ENCODE measurements around the gene C10orf95. TPM values are rescaled to one million over a fixed set of nuclear protein-coding genes. Genes with fewer than 3 reads are reported as not detected.
A peak's percentile ranks its signal among the peaks of the same experiment; 100 is the strongest.
"Not testable (repeated sequence)": the region's sequence is repeated elsewhere in the genome, so short reads cannot be mapped to it uniquely, and the experiment has no call there.

C10orf95 gene
- 0.05 and 0.07 TPM in 2 replicates for polyA plus RNA-seq (2012; rRNA removed)
- polyA plus RNA-seq (2012; cell fraction: cytosol; rRNA removed) = 0.03 and 0.07 TPM in 2 replicates
- 0.08 and 0.19 TPM in 2 replicates for polyA plus RNA-seq (2012; cell fraction: nucleus; rRNA removed)

DNA sequence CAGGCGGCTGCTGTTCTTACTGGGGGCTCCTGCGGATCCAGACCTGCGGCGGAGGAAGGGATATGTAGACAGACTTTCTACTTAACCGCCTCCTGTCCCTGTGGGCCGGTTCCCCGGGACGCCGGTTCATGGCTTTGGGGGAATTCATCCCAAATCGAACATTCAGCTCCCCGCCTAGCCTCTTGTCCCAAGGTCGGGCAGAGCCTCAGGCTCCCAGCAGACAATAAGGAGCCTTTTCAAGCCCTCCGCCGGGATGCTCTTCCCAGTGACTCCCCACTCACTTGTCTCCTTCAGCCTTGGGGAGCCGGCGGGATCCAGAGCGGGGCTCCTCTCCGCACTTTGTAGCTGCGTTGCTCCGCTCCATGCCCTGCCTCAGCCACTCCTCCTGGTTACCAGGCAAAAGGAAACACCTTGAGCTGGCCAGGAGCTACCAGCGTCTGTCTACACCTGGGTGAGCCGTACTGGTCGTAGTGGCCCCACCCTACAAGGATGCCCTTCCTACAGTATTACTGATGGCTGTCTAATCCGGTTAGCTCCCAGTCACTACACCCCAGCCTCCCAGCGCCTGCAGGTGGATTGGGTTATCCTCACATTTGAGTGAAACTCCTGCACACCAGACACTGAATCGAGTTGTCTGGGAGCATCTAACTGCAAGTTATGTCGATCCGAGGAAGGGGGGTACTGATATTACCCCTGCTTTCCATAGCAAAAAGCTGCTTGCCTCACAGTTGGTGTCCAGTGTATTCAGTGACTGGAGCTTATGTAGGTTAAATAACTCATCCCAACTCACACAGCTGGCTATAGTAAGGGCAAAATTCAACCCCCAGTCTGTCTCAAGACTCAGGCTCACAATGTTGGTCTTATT lies at the start of gene C10orf95:
TSS of gene C10orf95 (minus strand) at position 439 of the 865 bp plus-strand sequence. CDS start 450 bp downstream, outside the sequence.
- no peaks in the 10 kb centered on the region for H3K36me3 ChIP-seq (replicated peaks in 1 of 2; ENCODE audit: control insufficient read depth in 1 of 2, insufficient read depth in 2 of 2, low read length in 1 of 2)
- peak within 1 kb of the TSS; percentile 80 for H3K4me2 ChIP-seq
- peak within 1 kb of the TSS in 1 of 2 experiments; percentile 31; a peak in 1 of 4 replicates for H3K27ac ChIP-seq (ENCODE audit: low read depth in 2 of 2, low read length in 1 of 2)
- no peaks in the 10 kb centered on the region for H3K9me2 ChIP-seq
- POLR2A ChIA-PET = interaction anchor here (0.6 to 4.3 kb wide), 8 partner anchors 10 to 31 kb away, joined by 3 to 27 read pairs (median 5); partner anchors contain the start of genes CUEDC2 and FBXL15
- H2AFZ ChIP-seq (ENCODE audit: low read depth) = peak within 1 kb of the TSS; percentile 96
- H3K79me2 ChIP-seq (ENCODE audit: insufficient read depth) = no peaks in the 10 kb centered on the region
- peaks cover 0 to 10% of the 10 kb centered on the region in 2 experiments; a peak in 2 of 4 replicates for H3K4me1 ChIP-seq (ENCODE audit: control insufficient read depth in 1 of 2, insufficient read depth in 2 of 2, low read depth in 1 of 2, low read length in 1 of 2)
- H4K20me1 ChIP-seq (ENCODE audit: insufficient read depth) = no peaks in the 10 kb centered on the region
- peaks cover 15% of the 10 kb centered on the region for H3F3A ChIP-seq (replicated peaks; ENCODE audit: insufficient read depth)
- H3K4me3 ChIP-seq (ENCODE audit: low read depth in 2 of 2, low read length in 1 of 2) = peak within 1 kb of the TSS; percentile 62 to 71
- H3K9me3 ChIP-seq = no peaks in the 10 kb centered on the region
- peak within 1 kb of the TSS; percentile 49; the same call in 1 of the 2 replicates for H3K9ac ChIP-seq
- DNase-seq = no peak
- CTCF ChIA-PET = interaction anchor here (0.9 to 5.3 kb wide), 12 partner anchors 8 to 132 kb away, joined by 3 to 25 read pairs (median 5); partner anchors contain the start of genes CUEDC2, FBXL15 and SUFU
- TF ChIP-seq SIN3A (IDR thresholded peaks at IDR 0.05; ENCODE audit: borderline replicate concordance, low read depth, low read length) (no peak), MAX (IDR thresholded peaks at IDR 0.05; ENCODE audit: low read depth) (no peak), EZH2phosphoT487 (IDR thresholded peaks at IDR 0.05; ENCODE audit: borderline replicate concordance, low read depth) (no peak), MXI1 (IDR thresholded peaks at IDR 0.05; ENCODE audit: low read depth, low read length) (no peak), FOSL2 (IDR thresholded peaks at IDR 0.05; ENCODE audit: borderline replicate concordance, low read depth) (no peak), GATA2 (CRISPR knock-in tag; IDR thresholded peaks at IDR 0.05) (no peak), FOXM1 (IDR thresholded peaks at IDR 0.05; ENCODE audit: low read depth) (no peak), ELF1 (IDR thresholded peaks at IDR 0.05) (no peak)
- TF ChIP-seq, protein P1, sequence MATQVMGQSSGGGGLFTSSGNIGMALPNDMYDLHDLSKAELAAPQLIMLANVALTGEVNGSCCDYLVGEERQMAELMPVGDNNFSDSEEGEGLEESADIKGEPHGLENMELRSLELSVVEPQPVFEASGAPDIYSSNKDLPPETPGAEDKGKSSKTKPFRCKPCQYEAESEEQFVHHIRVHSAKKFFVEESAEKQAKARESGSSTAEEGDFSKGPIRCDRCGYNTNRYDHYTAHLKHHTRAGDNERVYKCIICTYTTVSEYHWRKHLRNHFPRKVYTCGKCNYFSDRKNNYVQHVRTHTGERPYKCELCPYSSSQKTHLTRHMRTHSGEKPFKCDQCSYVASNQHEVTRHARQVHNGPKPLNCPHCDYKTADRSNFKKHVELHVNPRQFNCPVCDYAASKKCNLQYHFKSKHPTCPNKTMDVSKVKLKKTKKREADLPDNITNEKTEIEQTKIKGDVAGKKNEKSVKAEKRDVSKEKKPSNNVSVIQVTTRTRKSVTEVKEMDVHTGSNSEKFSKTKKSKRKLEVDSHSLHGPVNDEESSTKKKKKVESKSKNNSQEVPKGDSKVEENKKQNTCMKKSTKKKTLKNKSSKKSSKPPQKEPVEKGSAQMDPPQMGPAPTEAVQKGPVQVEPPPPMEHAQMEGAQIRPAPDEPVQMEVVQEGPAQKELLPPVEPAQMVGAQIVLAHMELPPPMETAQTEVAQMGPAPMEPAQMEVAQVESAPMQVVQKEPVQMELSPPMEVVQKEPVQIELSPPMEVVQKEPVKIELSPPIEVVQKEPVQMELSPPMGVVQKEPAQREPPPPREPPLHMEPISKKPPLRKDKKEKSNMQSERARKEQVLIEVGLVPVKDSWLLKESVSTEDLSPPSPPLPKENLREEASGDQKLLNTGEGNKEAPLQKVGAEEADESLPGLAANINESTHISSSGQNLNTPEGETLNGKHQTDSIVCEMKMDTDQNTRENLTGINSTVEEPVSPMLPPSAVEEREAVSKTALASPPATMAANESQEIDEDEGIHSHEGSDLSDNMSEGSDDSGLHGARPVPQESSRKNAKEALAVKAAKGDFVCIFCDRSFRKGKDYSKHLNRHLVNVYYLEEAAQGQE (IDR thresholded peaks at IDR 0.05; ENCODE audit: low read depth, low read length) = no peak
- WGBS (ENCODE audit: low lambda C conversion rate) = 60% methylated on average over 20 of the region's 28 CpGs
- no peaks in the 10 kb centered on the region for H3K27me3 ChIP-seq (ENCODE audit: insufficient read depth)

DNA sequence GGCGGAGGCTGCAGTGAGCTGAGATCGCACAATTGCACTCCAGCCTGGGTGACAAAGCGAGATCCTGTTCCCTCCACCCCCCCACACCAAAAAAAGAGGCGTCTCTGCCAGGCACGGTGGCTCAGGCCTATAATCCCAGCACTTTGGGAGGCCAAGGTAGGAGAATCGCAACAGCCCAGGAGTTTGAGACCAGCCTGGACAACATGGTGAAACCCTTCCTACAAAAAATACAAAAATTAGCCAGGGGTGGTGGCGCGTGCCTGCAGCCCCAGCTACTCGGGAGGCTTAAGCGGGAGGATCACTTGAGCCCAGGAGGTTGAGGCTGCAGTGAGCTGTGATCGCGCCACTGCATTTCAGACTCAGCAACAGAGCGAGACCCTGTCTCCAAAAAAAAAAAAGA lies 49.3 kb upstream of the C10orf95 start:
- H3K27me3 ChIP-seq (ENCODE audit: insufficient read depth); H2AFZ ChIP-seq (ENCODE audit: low read depth); H3F3A ChIP-seq (replicated peaks; ENCODE audit: insufficient read depth); DNase-seq; H3K9me2 ChIP-seq; H3K27ac ChIP-seq (ENCODE audit: low read depth in 2 of 2, low read length in 1 of 2); H3K36me3 ChIP-seq (replicated peaks in 1 of 2; ENCODE audit: control insufficient read depth in 1 of 2, insufficient read depth in 2 of 2, low read length in 1 of 2); H3K9me3 ChIP-seq; H3K9ac ChIP-seq: not testable (repeated sequence)
- H3K4me1 ChIP-seq (ENCODE audit: control insufficient read depth in 1 of 2, insufficient read depth in 2 of 2, low read depth in 1 of 2, low read length in 1 of 2) = peaks cover 8 to 15% of the 10 kb centered on the region in 2 experiments; a peak in 2 of 4 replicates
- ChIA-PET POLR2A (interaction anchor here (0.6 kb wide), 1 partner anchor 39 kb away, joined by 3 read pairs; no protein-coding TSS in a partner anchor), CTCF (interaction anchor here (0.6 to 5.7 kb wide), 6 partner anchors 17 to 187 kb away, joined by 3 to 110 read pairs (median 6); no protein-coding TSS in a partner anchor)
- H3K4me3 ChIP-seq (ENCODE audit: low read depth in 2 of 2, low read length in 1 of 2) = peak overlapping the region in 1 of 2 experiments; percentile 85; a peak in 2 of 4 replicates
- H3K4me2 ChIP-seq = peak overlapping the region; percentile 73
- 94% methylated on average over 13 of the region's 13 CpGs for WGBS (ENCODE audit: low lambda C conversion rate)
- peaks cover 67% of the 10 kb centered on the region for H4K20me1 ChIP-seq (ENCODE audit: insufficient read depth)
- H3K79me2 ChIP-seq (ENCODE audit: insufficient read depth) = peaks cover 79% of the 10 kb centered on the region

All from SK-N-SH (cell line).